GM13977 (cell line): ENCODE data around the gene TXNDC16.
A peak's percentile ranks its signal among the peaks of the same experiment; 100 is the strongest.
"Not testable (repeated sequence)": the region's sequence is repeated elsewhere in the genome, so short reads cannot be mapped to it uniquely, and the experiment has no call there.

Experiments
- DNase-seq: peaks from one replicate; pipeline ENCODE4 v3.0.0; 2012; ENCODE audit warnings: low spot score
- CTCF ChIP-seq: IDR thresholded peaks from 2 replicates; pipeline ENCODE4 v1.5.1; 2012; ENCODE audit warnings: mild to moderate bottlenecking, control low read depth; ENCODE audit not compliant: insufficient read depth; ENCODE audit errors: extremely low read depth, missing control alignments
- in situ Hi-C: fragments of 300-500 bp; cut with MboI; formaldehyde crosslinking; loops from one replicate; pipeline ENCODE4 v1.12.0; 2022; ENCODE audit warnings: low sequenced_read_pairs, low pct_unique_long_range_greater_than_20kb, mixed read lengths, inconsistent platforms; ENCODE audit not compliant: unreplicated experiment

TXNDC16 gene

GRCh38 chr14:52589646-52590045, 37.3 kb upstream of the TXNDC16 start:
- no peak for DNase-seq
- no peak for TF ChIP-seq CTCF
- in situ Hi-C loops = no loop called here

GRCh38 chr14:52583544-52583943, 31.2 kb upstream of the TXNDC16 start:
- no peak for TF ChIP-seq CTCF
- in situ Hi-C loops = no loop called here

GRCh38 chr14:52575858-52576257, 23.6 kb upstream of the TXNDC16 start:
- TF ChIP-seq CTCF = no peak
- DNase-seq = no peak
- in situ Hi-C loops = no loop called here

More at GRCh38 chr14:52583544-52583943, 31.2 kb upstream of the TXNDC16 start:
- DNase-seq = no peak

GRCh38 chr14:52568454-52568853, 16.1 kb upstream of the TXNDC16 start:
- in situ Hi-C loops, DNase-seq: not testable (repeated sequence)

GRCh38 chr14:52563120-52563519, 10.8 kb upstream of the TXNDC16 start:
- no peak for DNase-seq
- in situ Hi-C loops = no loop called here
- no peak for TF ChIP-seq CTCF

GRCh38 chr14:52558688-52559087, 6.4 kb upstream of the TXNDC16 start:
- TF ChIP-seq CTCF = no peak
- in situ Hi-C loops = no loop called here
- no peak for DNase-seq

- peak; percentile 64 for DNase-seq
- no peak for TF ChIP-seq CTCF
- in situ Hi-C loops = no loop called here
These were observed 1.6 kb upstream of the TXNDC16 start for GRCh38 chr14:52553671-52554575.
